SK-N-SH (cell line): ENCODE results near the gene CFAP100. TPM values are rescaled to one million over a fixed set of nuclear protein-coding genes. Genes with fewer than 3 reads are reported as not detected.

Source experiments
- CTCF ChIA-PET: fragments of 300-600, 350-600 bp; formaldehyde crosslinking; extraction: SDS; loops from one replicate; lab custom pipeline; 2021; lab: Yijun Ruan, JAX
- POLR2A ChIA-PET: fragments of 350-600 bp; sonication (Branson Sonifier 250); formaldehyde crosslinking; extraction: SDS; loops from one replicate; lab custom pipeline; 2020; ENCODE audit warnings: antibody characterized with exemption, inconsistent platforms; lab: Yijun Ruan, JAX
- DNase-seq: peaks from one replicate; pipeline ENCODE4 v3.0.0; 2012
- H2AFZ ChIP-seq: fragments of 200-600 bp; sonication (generic); 2 replicates; pipeline ENCODE4 v1.8.1; 2016; ENCODE audit warnings: antibody characterized with exemption, mild to moderate bottlenecking, low read depth
- H3F3A ChIP-seq: fragments of 200-600 bp; sonication (generic); replicated peaks from 2 replicates; pipeline ENCODE3; 2016; ENCODE audit warnings: antibody characterized with exemption, mild to moderate bottlenecking; ENCODE audit not compliant: insufficient read depth
- H3K27ac ChIP-seq, 2 experiments: fragments of 200-500 bp in 1 of 2; fragments of 200-600 bp in 1 of 2; sonication (Bioruptor generic) in 1 of 2; sonication (generic), shearing (Covaris generic) in 1 of 2; 2 replicates each; pipeline versions ENCODE4 v1.5.1 to v1.6.1; 2014 to 2016; ENCODE audit warnings: low read depth in 2 of 2, inconsistent platforms in 1 of 2, low read length in 1 of 2, mild to moderate bottlenecking in 1 of 2, mixed read lengths in 1 of 2
- H3K27me3 ChIP-seq: fragments of 200-600 bp; sonication (generic), shearing (Covaris generic); 2 replicates; pipeline ENCODE4 v1.6.1; 2016; ENCODE audit warnings: mixed run types; ENCODE audit not compliant: insufficient read depth
- H3K36me3 ChIP-seq, 2 experiments: fragments of 200-500 bp in 1 of 2; fragments of 200-600 bp in 1 of 2; sonication (Bioruptor generic) in 1 of 2; sonication (generic) in 1 of 2; replicated peaks in 1 of 2; 2 replicates each; pipeline versions ENCODE3 to v1.5.1; 2014 to 2016; ENCODE audit warnings: low read length in 1 of 2, mild to moderate bottlenecking in 1 of 2; ENCODE audit not compliant: insufficient read depth in 2 of 2, control insufficient read depth in 1 of 2
- H3K4me1 ChIP-seq, 2 experiments: fragments of 200-500 bp in 1 of 2; fragments of 200-600 bp in 1 of 2; sonication (Bioruptor generic) in 1 of 2; sonication (generic), shearing (Covaris generic) in 1 of 2; 2 replicates each; pipeline versions ENCODE4 v1.5.1 to v1.6.1; 2014 to 2016; ENCODE audit warnings: low read depth in 1 of 2, low read length in 1 of 2, mixed run types in 1 of 2; ENCODE audit not compliant: insufficient read depth in 2 of 2, control insufficient read depth in 1 of 2
- H3K4me2 ChIP-seq: fragments of 200-600 bp; sonication (generic), shearing (Covaris generic); 2 replicates; pipeline ENCODE4 v1.6.1; 2017; ENCODE audit warnings: mixed run types
- H3K4me3 ChIP-seq, 2 experiments: fragments of 200-500 bp in 1 of 2; fragments of 200-600 bp in 1 of 2; sonication (Bioruptor generic) in 1 of 2; sonication (generic), shearing (Covaris generic) in 1 of 2; 2 replicates each; pipeline versions ENCODE4 v1.5.1 to v1.8.1; 2014 to 2016; ENCODE audit warnings: low read depth in 2 of 2, inconsistent platforms in 1 of 2, low read length in 1 of 2, mild to moderate bottlenecking in 1 of 2, mixed read lengths in 1 of 2, moderate library complexity in 1 of 2
- H3K79me2 ChIP-seq: fragments of 200-600 bp; sonication (generic); 2 replicates; pipeline ENCODE4 v1.8.1; 2017; ENCODE audit warnings: mild to moderate bottlenecking; ENCODE audit not compliant: insufficient read depth
- H3K9ac ChIP-seq: fragments of 200-600 bp; sonication (generic); 2 replicates; pipeline ENCODE4 v1.6.1; 2017; ENCODE audit warnings: mixed run types
- H3K9me2 ChIP-seq: fragments of 200-600 bp; sonication (generic); 2 replicates; pipeline ENCODE4 v1.6.1; 2017; ENCODE audit warnings: mixed run types
- H3K9me3 ChIP-seq: fragments of 200-600 bp; sonication (generic); 2 replicates; pipeline ENCODE4 v1.6.1; 2017; ENCODE audit warnings: mixed run types, mild to moderate bottlenecking, moderate library complexity
- H4K20me1 ChIP-seq: fragments of 200-600 bp; sonication (generic); 2 replicates; pipeline ENCODE4 v1.6.1; 2017; ENCODE audit warnings: mild to moderate bottlenecking, mixed run types; ENCODE audit not compliant: insufficient read depth
- FOXJ3 ChIP-seq: sonication (generic); formaldehyde crosslinking; IDR thresholded peaks from 2 replicates; pipeline ENCODE4 v1.5.1; 2020; ENCODE audit warnings: mild to moderate bottlenecking, missing genetic modification reagents
- FOXM1 ChIP-seq: IDR thresholded peaks from 2 replicates; pipeline ENCODE4 v1.4.0; 2012; ENCODE audit warnings: low read depth, mild to moderate bottlenecking
- GABPA ChIP-seq: IDR thresholded peaks from 2 replicates; pipeline ENCODE4 v1.4.0; 2012; ENCODE audit warnings: low read depth, mild to moderate bottlenecking
- GATA2 ChIP-seq: sonication (generic); formaldehyde crosslinking; IDR thresholded peaks from 2 replicates; pipeline ENCODE4 v1.5.0; 2020; ENCODE audit warnings: mild to moderate bottlenecking, missing genetic modification reagents
- JUND ChIP-seq: IDR thresholded peaks from 2 replicates; pipeline ENCODE4 v1.4.0; 2012
- NFIC ChIP-seq: IDR thresholded peaks from 2 replicates; pipeline ENCODE4 v1.4.0; 2012; ENCODE audit warnings: borderline replicate concordance
- NRF1 ChIP-seq: IDR thresholded peaks from 2 replicates; pipeline ENCODE4 v1.6.1; 2012; ENCODE audit warnings: low read depth, mild to moderate bottlenecking, low read length
- TAF1 ChIP-seq: IDR thresholded peaks from 2 replicates; pipeline ENCODE4 v1.6.1; 2012; ENCODE audit warnings: low read depth, mild to moderate bottlenecking, low read length, moderate library complexity, borderline replicate concordance
- TCF12 ChIP-seq: IDR thresholded peaks from 2 replicates; pipeline ENCODE4 v1.4.0; 2012
- USF2 ChIP-seq: fragments of 150-350 bp; IDR thresholded peaks from 2 replicates; pipeline ENCODE4 v1.6.1; 2017; ENCODE audit warnings: antibody characterized with exemption, low read length, low read depth, borderline replicate concordance
- ZBTB33 ChIP-seq: IDR thresholded peaks from 2 replicates; pipeline ENCODE4 v1.4.0; 2012; ENCODE audit warnings: low read depth, borderline replicate concordance
- WGBS: methylation state at CpG from one replicate; pipeline ENCODE4 v1.1.6; 2017; ENCODE audit warnings: low lambda C conversion rate; 5-methylcytosine and 5-hydroxymethylcytosine counted together
- polyA plus RNA-seq, 3 experiments: library from polyadenylated mRNA; depleted of rRNA; stranded (reverse); fragments of >200 nt; gene quantifications; 2 replicates each; pipeline ENCODE4 v1.2.3, GENCODE V29; 2012
- TF ChIP-seq, protein P1 (sequence below): IDR thresholded peaks from 2 replicates; pipeline ENCODE4; 2012

The CFAP100 gene
- polyA plus RNA-seq, 1 of the 3 experiments (the other 2 are of a cell fraction) = not detected

DNA sequence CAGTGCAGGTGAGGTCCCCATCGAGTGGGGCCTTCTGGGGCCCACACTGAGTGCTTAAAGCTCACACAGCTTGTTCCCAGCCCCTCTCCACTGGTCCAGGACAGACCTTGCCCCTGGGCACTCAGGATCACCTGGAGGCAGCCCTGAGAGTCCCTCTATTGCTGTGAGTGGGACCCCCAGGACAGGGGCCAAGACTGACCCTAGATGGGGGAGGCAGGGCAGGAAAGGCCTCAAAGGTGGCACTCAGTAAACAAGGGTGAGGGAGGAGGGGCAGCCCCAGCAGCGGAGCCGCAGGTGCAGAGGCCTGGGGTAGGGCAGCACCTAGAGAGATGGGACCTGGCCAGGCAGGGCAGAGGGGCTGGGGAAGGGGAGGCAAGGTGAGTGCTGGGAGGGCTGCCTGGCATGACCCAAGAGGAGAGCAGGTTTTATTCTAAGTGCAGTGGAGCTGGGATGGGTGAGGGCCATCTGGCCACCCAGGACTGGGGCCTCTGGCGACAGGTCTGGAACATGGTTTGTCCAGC, 27.9 kb downstream of the CFAP100 start:
- DNase-seq = peak; percentile 41
- Histone ChIP-seq H3K4me1 (peaks cover 0 to 12% of the 10 kb centered on the region in 2 experiments; a peak in 1 of 4 replicates), H3K4me2 (no peak overlapping the region), H3F3A (no peaks in the 10 kb centered on the region), H4K20me1 (no peaks in the 10 kb centered on the region), H3K27ac (no peak overlapping the region), H3K9ac (no peak overlapping the region), H3K27me3 (no peaks in the 10 kb centered on the region), H3K79me2 (no peaks in the 10 kb centered on the region), H3K4me3 (no peak overlapping the region), H2AFZ (no peak overlapping the region), H3K9me2 (no peaks in the 10 kb centered on the region), H3K36me3 (no peaks in the 10 kb centered on the region), H3K9me3 (peaks cover 7% of the 10 kb centered on the region)
- TF ChIP-seq ZBTB33 = no peak
- no peak for TF ChIP-seq USF2
- no peak for TF ChIP-seq FOXM1
- no peak for TF ChIP-seq NRF1
- TF ChIP-seq GABPA = no peak
- no peak for TF ChIP-seq JUND
- no peak for TF ChIP-seq NFIC
- TF ChIP-seq TCF12 = no peak
- TF ChIP-seq, protein P1, sequence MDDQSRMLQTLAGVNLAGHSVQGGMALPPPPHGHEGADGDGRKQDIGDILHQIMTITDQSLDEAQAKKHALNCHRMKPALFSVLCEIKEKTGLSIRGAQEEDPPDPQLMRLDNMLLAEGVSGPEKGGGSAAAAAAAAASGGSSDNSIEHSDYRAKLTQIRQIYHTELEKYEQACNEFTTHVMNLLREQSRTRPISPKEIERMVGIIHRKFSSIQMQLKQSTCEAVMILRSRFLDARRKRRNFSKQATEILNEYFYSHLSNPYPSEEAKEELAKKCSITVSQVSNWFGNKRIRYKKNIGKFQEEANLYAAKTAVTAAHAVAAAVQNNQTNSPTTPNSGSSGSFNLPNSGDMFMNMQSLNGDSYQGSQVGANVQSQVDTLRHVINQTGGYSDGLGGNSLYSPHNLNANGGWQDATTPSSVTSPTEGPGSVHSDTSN = no peak
- no peak for TF ChIP-seq GATA2 (CRISPR knock-in tag)
- ChIA-PET POLR2A (no interaction called here), CTCF (interaction anchor here (0.8 to 1.5 kb wide), 3 partner anchors 26 to 178 kb away, joined by 3 to 5 read pairs (median 3); partner anchors contain the start of gene ZXDC)
- WGBS = 93% methylated on average over 3 of the region's 4 CpGs

- 78% methylated on average over 16 of the region's 26 CpGs for WGBS
- H3K36me3 ChIP-seq = no peaks in the 10 kb centered on the region
- no peak overlapping the region for H3K9ac ChIP-seq
- H3K4me1 ChIP-seq = peaks cover 0 to 12% of the 10 kb centered on the region in 2 experiments; a peak in 1 of 4 replicates
- peaks cover 7% of the 10 kb centered on the region for H3K9me3 ChIP-seq
- no peak overlapping the region for H3K4me3 ChIP-seq
- H3K79me2 ChIP-seq = no peaks in the 10 kb centered on the region
- no peak overlapping the region for H3K4me2 ChIP-seq
- DNase-seq = peak; percentile 41
- H2AFZ ChIP-seq = no peak overlapping the region
- no peaks in the 10 kb centered on the region for H3K27me3 ChIP-seq
- POLR2A ChIA-PET = no interaction called here
- H3K27ac ChIP-seq = no peak overlapping the region; a peak in 1 of 4 replicates
- H4K20me1 ChIP-seq = no peaks in the 10 kb centered on the region
- no peaks in the 10 kb centered on the region for H3F3A ChIP-seq
- no peak for TF ChIP-seq FOXJ3 (CRISPR knock-in tag)
- TF ChIP-seq TAF1 = no peak
- CTCF ChIA-PET = interaction anchor here (1.4 to 1.5 kb wide), 2 partner anchors 52 to 179 kb away, joined by 3 to 5 read pairs; partner anchors contain the start of gene ZXDC
- no peaks in the 10 kb centered on the region for H3K9me2 ChIP-seq
Observed at GRCh38 chr3:126423191-126424038, 28.7 kb downstream of the CFAP100 start.
